Measurements from ENCODE around the gene MARCHF9. TPM values are rescaled to one million over a fixed set of nuclear protein-coding genes. Genes with fewer than 3 reads are reported as not detected.
"Not testable (repeated sequence)": the region's sequence is repeated elsewhere in the genome, so short reads cannot be mapped to it uniquely, and the experiment has no call there.

The MARCHF9 gene
- total RNA-seq, 6 experiments from 2014 or later = 2.1 to 3.9 (median 3.3) TPM

GRCh38 chr12:57720606-57721595 lies 34.0 kb upstream of the MARCHF9 start:
- Histone ChIP-seq H3K4me1 (no peaks in the 10 kb centered on the region), H3K27ac (no peak overlapping the region), H3K4me3 (no peak overlapping the region), H3K9me3 (no peaks in the 10 kb centered on the region), H3K36me3 (peaks cover 0 to 54% (median 23%) of the 10 kb centered on the region in 4 donors), H3K27me3 (no peaks in the 10 kb centered on the region)
- intact Hi-C loops (cut with DNase I) = no loop called here
- DNase-seq (no peak), ATAC-seq (peak in 1 of 4 donors; percentile 4)
- WGBS (ENCODE audit: insufficient coverage, low coverage, low lambda C conversion rate, missing lambda C conversion rate) = 87% methylated on average over 5 of the region's 11 CpGs
- TF ChIP-seq CTCF (IDR thresholded peaks at IDR 0.05) (no peak), POLR2A (IDR thresholded peaks at IDR 0.05) (no peak)

DNA sequence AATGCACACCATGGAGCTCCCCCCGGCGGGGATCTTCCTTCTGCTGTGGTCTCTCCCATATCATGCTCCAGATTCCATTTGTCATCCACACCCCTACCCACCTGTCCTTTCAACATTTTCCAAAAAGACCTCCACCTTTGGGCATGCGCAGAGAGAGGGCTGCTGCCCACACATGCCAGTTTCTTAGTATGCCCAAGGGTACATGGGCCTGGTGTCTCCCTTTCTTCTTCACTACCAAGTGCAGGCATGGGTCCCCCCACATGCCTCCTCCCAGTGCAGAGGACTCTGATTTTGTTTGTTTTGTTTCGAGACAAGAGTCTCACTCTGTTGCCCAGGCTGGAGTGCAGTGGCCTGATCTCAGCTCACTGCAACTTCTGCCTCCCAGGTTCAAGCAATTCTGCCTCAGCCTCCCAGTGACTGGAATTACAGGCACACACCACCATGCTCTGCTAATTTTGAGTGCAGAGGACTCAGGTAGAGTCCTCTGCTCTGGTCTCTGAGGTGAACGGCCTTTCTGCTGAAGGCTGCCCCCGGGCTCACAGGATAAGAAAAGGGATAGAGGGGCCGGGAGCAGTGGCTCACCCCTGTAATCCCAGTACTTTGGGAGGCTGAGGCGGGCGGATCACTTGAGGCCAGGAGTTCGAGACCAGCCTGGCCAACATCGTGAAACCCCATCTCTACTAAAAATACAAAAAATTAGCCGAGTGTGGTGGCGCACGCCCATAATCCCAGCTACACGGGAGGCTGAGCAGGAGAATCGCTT lies 32.9 kb upstream of the MARCHF9 start:
- H3K27me3 ChIP-seq; H3K27ac ChIP-seq; H3K4me1 ChIP-seq; H3K4me3 ChIP-seq; ATAC-seq; intact Hi-C loops (cut with DNase I); DNase-seq; H3K9me3 ChIP-seq: not testable (repeated sequence)
- 89% methylated on average over 12 of the region's 16 CpGs for WGBS (ENCODE audit: insufficient coverage, low coverage, low lambda C conversion rate, missing lambda C conversion rate)
- H3K36me3 ChIP-seq = peaks cover 0 to 43% (median 18%) of the 10 kb centered on the region in 4 donors

- no peak overlapping the region for H3K4me3 ChIP-seq
- ATAC-seq = peak in 1 of 4 donors; percentile 8
- intact Hi-C loops (cut with DNase I) = no loop called here
- H3K9me3 ChIP-seq = no peaks in the 10 kb centered on the region
- no peak overlapping the region for H3K27ac ChIP-seq
- peaks cover 0 to 10% (median 0%) of the 10 kb centered on the region in 4 donors for H3K4me1 ChIP-seq
- peaks cover 0 to 34% (median 11%) of the 10 kb centered on the region in 4 donors for H3K36me3 ChIP-seq
- TF ChIP-seq CTCF (IDR thresholded peaks at IDR 0.05) = no peak
- no peak for TF ChIP-seq POLR2A (IDR thresholded peaks at IDR 0.05)
- peaks cover 0 to 5% of the 10 kb centered on the region in 2 donors for H3K27me3 ChIP-seq
- no peak for DNase-seq
- WGBS (ENCODE audit: insufficient coverage, low coverage, low lambda C conversion rate, missing lambda C conversion rate) = 54% methylated on average over 10 of the region's 11 CpGs
Observed at GRCh38 chr12:57722716-57723629, 31.9 kb upstream of the MARCHF9 start.

DNA sequence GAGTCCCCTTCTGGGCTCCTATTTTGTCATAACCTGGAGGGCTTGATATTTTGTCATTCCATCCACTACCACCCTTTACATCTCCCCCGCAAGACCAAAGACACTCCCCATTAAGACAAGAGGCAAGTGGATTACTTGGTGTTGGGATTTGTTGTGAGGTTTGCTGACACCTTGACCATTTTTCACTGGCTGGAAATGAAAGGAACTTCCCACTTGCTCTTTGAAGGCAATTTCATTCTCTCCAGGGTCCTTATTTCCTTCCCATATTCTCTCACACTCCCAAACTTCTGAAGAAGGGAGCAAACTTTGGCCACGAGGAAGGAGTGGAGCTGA lies 31.3 kb upstream of the MARCHF9 start:
- peaks cover 0 to 10% (median 0%) of the 10 kb centered on the region in 4 donors for H3K4me1 ChIP-seq
- H3K9me3 ChIP-seq = no peaks in the 10 kb centered on the region
- no peak overlapping the region for H3K27ac ChIP-seq
- TF ChIP-seq CTCF (IDR thresholded peaks at IDR 0.05) = no peak
- no peak for TF ChIP-seq POLR2A (IDR thresholded peaks at IDR 0.05)
- 83% methylated on average over 2 of the region's 2 CpGs for WGBS (ENCODE audit: insufficient coverage, low coverage, low lambda C conversion rate, missing lambda C conversion rate)
- DNase-seq (no peak), ATAC-seq (no peak)
- intact Hi-C loops (cut with DNase I) = no loop called here
- H3K36me3 ChIP-seq = peaks cover 0 to 27% (median 7%) of the 10 kb centered on the region in 4 donors
- no peak overlapping the region for H3K4me3 ChIP-seq
- H3K27me3 ChIP-seq = peaks cover 0 to 5% of the 10 kb centered on the region in 2 donors

All from right lobe of liver (tissue), 6 donors.